T-helper 2 cell treated with Interferon-gamma antibody and Interleukin-4, amounts not matched to agents 100 ng/mL and 5 ng/mL, for 36 hours (primary cell): Measurements from ENCODE around the gene HOXB9. TPM values are rescaled to one million over a fixed set of nuclear protein-coding genes. Genes with fewer than 3 reads are reported as not detected.

Experiments used
- intact Hi-C: fragments of 100-400 bp; cut with micrococcal nuclease; formaldehyde crosslinking; loops from one replicate; pipeline ENCODE4 v1.15.1; 2023
- total RNA-seq: library from RNA; stranded (reverse); gene quantifications from 2 replicates; pipeline ENCODE4 v1.2.3, GENCODE V29; 2022

Gene HOXB9
- total RNA-seq, 1 donor from 2014 or later = 0.09 TPM

- intact Hi-C loops = no loop called here
Observed at GRCh38 chr17:48575673-48576478, 50.3 kb downstream of the HOXB9 start.

GRCh38 chr17:48575066-48575582 is 51.0 kb downstream of the HOXB9 start:
- intact Hi-C loops = no loop called here

GRCh38 chr17:48574505-48575065 is 51.6 kb downstream of the HOXB9 start:
- intact Hi-C loops = no loop called here

- intact Hi-C loops = no loop called here
Observed at GRCh38 chr17:48571826-48572417, 54.2 kb downstream of the HOXB9 start.

Other genes with a start within 250 kb of the HOXB9 start
- 112 and 117 TPM in 2 replicates for gene SKAP1, start 196.1 kb downstream of the HOXB9 start, total RNA-seq
- not detected in 2 replicates for gene HOXB1, start 95.3 kb downstream of the HOXB9 start, total RNA-seq
- 21.8 and 24.0 TPM in 2 replicates for gene HOXB2, start 81.2 kb downstream of the HOXB9 start, total RNA-seq
- 6.6 and 6.9 TPM in 2 replicates for gene HOXB4, start 48.0 kb downstream of the HOXB9 start, total RNA-seq
- gene HOXB3, start 36.1 kb downstream of the HOXB9 start, total RNA-seq = 10.0 and 10.7 TPM in 2 replicates
- 0.07 TPM in 1 of 2 replicates, not detected in the other for gene HOXB5, start 32.6 kb downstream of the HOXB9 start, total RNA-seq
- 0.30 TPM in 1 of 2 replicates, not detected in the other for gene HOXB6, start 21.4 kb downstream of the HOXB9 start, total RNA-seq
- gene HOXB7, start 15.3 kb downstream of the HOXB9 start, total RNA-seq = 0.34 and 0.73 TPM in 2 replicates
- not detected in 2 replicates for gene HOXB8, start 11.1 kb downstream of the HOXB9 start, total RNA-seq
- not detected in 2 replicates for gene PRAC1, start 96.2 kb upstream of the HOXB9 start, total RNA-seq
- not detected in 2 replicates for gene PRAC2, start 96.8 kb upstream of the HOXB9 start, total RNA-seq
- gene HOXB13, start 102.4 kb upstream of the HOXB9 start, total RNA-seq = not detected in 2 replicates
- 0.07 TPM in 1 of 2 replicates, not detected in the other for gene TTLL6, start 190.9 kb upstream of the HOXB9 start, total RNA-seq
- 116 and 129 TPM in 2 replicates for gene CALCOCO2, start 204.7 kb upstream of the HOXB9 start, total RNA-seq